Fibroblast of lung (primary cell): ENCODE measurements around the gene TAS2R1. TPM values are rescaled to one million over a fixed set of nuclear protein-coding genes. Genes with fewer than 3 reads are reported as not detected.

Experiments used
- DNase-seq, 2 donors: peaks; one replicate each; pipeline versions ENCODE4 v3.0.0 to v3.0.0-alpha.2; 2010; ENCODE audit warnings: low read depth in 2 of 2
- H2AFZ ChIP-seq: 2 replicates; pipeline ENCODE4 v1.5.1; 2012; ENCODE audit warnings: low read length, control low read depth, inconsistent platforms
- H3K27ac ChIP-seq: 2 replicates; pipeline ENCODE4 v1.5.1; 2011; ENCODE audit warnings: low read length, control low read depth; ENCODE audit not compliant: insufficient read depth
- H3K27me3 ChIP-seq: 2 replicates; pipeline ENCODE4 v1.5.1; 2011; ENCODE audit warnings: mild to moderate bottlenecking, low read length; ENCODE audit not compliant: control insufficient read depth, insufficient read depth
- H3K36me3 ChIP-seq: 2 replicates; pipeline ENCODE4 v1.5.1; 2011; ENCODE audit warnings: low read length; ENCODE audit not compliant: control insufficient read depth, insufficient read depth
- H3K4me1 ChIP-seq: 2 replicates; pipeline ENCODE4 v1.5.1; 2011; ENCODE audit warnings: low read length; ENCODE audit not compliant: control insufficient read depth, insufficient read depth; ENCODE audit errors: extremely low read depth
- H3K4me2 ChIP-seq: 2 replicates; pipeline ENCODE4 v1.5.1; 2011; ENCODE audit warnings: low read length, control low read depth; ENCODE audit not compliant: insufficient read depth; ENCODE audit errors: extremely low read depth
- H3K4me3 ChIP-seq, 4 experiments: fragments of 200-600 bp in 1 of 4; sonication (generic) in 1 of 4; replicated peaks in 1 of 4; 2 replicates each; pipeline ENCODE4 v1.5.1; 2011 to 2016; ENCODE audit warnings: low read length in 4 of 4, low read depth in 3 of 4, mild to moderate bottlenecking in 3 of 4, control low read depth in 2 of 4, inconsistent platforms in 1 of 4, mixed read lengths in 1 of 4; ENCODE audit not compliant: insufficient read depth in 1 of 4; ENCODE audit errors: control extremely low read depth in 1 of 4
- H3K79me2 ChIP-seq: 2 replicates; pipeline ENCODE4 v1.5.1; 2012; ENCODE audit warnings: mild to moderate bottlenecking, low read length, inconsistent platforms; ENCODE audit not compliant: control insufficient read depth, insufficient read depth
- H3K9ac ChIP-seq: 2 replicates; pipeline ENCODE4 v1.5.1; 2011; ENCODE audit warnings: mild to moderate bottlenecking, low read length, control low read depth; ENCODE audit not compliant: insufficient read depth
- H3K9me3 ChIP-seq: 2 replicates; pipeline ENCODE4 v1.5.1; 2012; ENCODE audit warnings: low read depth, low read length; ENCODE audit not compliant: control insufficient read depth, insufficient read depth
- H4K20me1 ChIP-seq: 2 replicates; pipeline ENCODE4 v1.5.1; 2011; ENCODE audit warnings: low read length; ENCODE audit not compliant: control insufficient read depth, insufficient read depth; ENCODE audit errors: extremely low read depth
- CTCF ChIP-seq, 2 donors: IDR thresholded peaks in 1 of 2; conservative IDR thresholded peaks in 1 of 2; 1 replicate in 1 of 2; 2 replicates in 1 of 2; pipeline ENCODE4 v1.5.1; 2011 to 2012; ENCODE audit warnings: low read length in 2 of 2, control low read depth in 1 of 2, inconsistent platforms in 1 of 2, low read depth in 1 of 2, mild to moderate bottlenecking in 1 of 2
- EZH2 ChIP-seq: IDR thresholded peaks from 2 replicates; pipeline ENCODE4 v1.5.1; 2012; ENCODE audit warnings: low read length, control low read depth, mild to moderate bottlenecking; ENCODE audit errors: missing control alignments
- polyA plus RNA-seq, 2 donors: library from polyadenylated mRNA; depleted of rRNA in 1 of 2; stranded (reverse) in 1 of 2; unstranded in 1 of 2; fragments of >200 nt; gene quantifications; 2 replicates each; pipeline ENCODE4 v1.2.1, GENCODE V29; 2011 to 2012; ENCODE audit warnings: missing spikeins in 1 of 2
- total RNA-seq: library from RNA; depleted of rRNA; stranded (reverse); fragments of >200 nt; gene quantifications from 2 replicates; pipeline ENCODE4 v1.2.1, GENCODE V29; 2014

The TAS2R1 gene
- total and polyA plus RNA-seq, 2 donors (not counting 1 experiment from before 2014, with no cell fraction given): 0.18 TPM; not detected in 1

DNA sequence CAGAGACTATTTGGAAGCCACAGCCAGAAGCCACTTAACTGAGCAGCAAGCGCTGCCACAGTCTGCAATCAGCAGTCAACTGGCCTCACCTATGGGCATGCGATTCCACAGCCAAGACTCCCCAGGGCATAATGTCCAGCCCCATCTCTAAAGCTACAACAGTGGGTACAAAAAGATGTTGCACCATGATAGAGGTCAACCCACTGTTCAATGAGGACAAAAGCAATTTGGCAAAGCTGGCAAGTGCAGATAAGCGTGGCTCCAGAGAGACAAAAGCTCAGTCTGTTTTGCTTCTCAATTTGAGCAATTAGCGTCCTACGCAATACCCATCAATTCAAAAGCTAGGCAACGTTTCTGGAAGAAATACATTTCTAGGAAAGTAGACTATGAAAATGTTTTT is 3.2 kb downstream of the TAS2R1 start:
- no peak overlapping the region for H2AFZ ChIP-seq
- no peak for TF ChIP-seq CTCF (conservative IDR thresholded peaks at IDR 0.05 in 1 of 2, IDR thresholded peaks at IDR 0.05 in 1 of 2; ENCODE audit: low read depth in 1 of 2, low read length in 2 of 2)
- no peak for TF ChIP-seq EZH2
- no peaks in the 10 kb centered on the region for H3K79me2 ChIP-seq
- H3K27me3 ChIP-seq: no peaks in the 10 kb centered on the region
- no peak overlapping the region for H3K9ac ChIP-seq
- no peak overlapping the region for H3K4me3 ChIP-seq
- no peaks in the 10 kb centered on the region for H3K9me3 ChIP-seq
- H3K36me3 ChIP-seq: no peaks in the 10 kb centered on the region
- H3K4me2 ChIP-seq: no peak overlapping the region
- H4K20me1 ChIP-seq: no peaks in the 10 kb centered on the region
- H3K27ac ChIP-seq: no peak overlapping the region
- peaks cover 13% of the 10 kb centered on the region for H3K4me1 ChIP-seq
- DNase-seq: no peak

- no peaks in the 10 kb centered on the region for H3K36me3 ChIP-seq
- no peak overlapping the region for H3K4me3 ChIP-seq
- H3K27me3 ChIP-seq: no peaks in the 10 kb centered on the region
- H3K4me2 ChIP-seq: no peak overlapping the region
- TF ChIP-seq EZH2: no peak
- TF ChIP-seq CTCF (conservative IDR thresholded peaks at IDR 0.05 in 1 of 2, IDR thresholded peaks at IDR 0.05 in 1 of 2; ENCODE audit: low read depth in 1 of 2, low read length in 2 of 2): no peak
- DNase-seq: no peak
- no peaks in the 10 kb centered on the region for H4K20me1 ChIP-seq
- H3K9ac ChIP-seq: no peak overlapping the region
- H3K9me3 ChIP-seq: no peaks in the 10 kb centered on the region
- no peak overlapping the region for H2AFZ ChIP-seq
- no peaks in the 10 kb centered on the region for H3K79me2 ChIP-seq
- H3K27ac ChIP-seq: no peak overlapping the region
- H3K4me1 ChIP-seq: peaks cover 14% of the 10 kb centered on the region
These were observed 4.4 kb downstream of the TAS2R1 start for GRCh38 chr5:9625731-9626130.

DNA sequence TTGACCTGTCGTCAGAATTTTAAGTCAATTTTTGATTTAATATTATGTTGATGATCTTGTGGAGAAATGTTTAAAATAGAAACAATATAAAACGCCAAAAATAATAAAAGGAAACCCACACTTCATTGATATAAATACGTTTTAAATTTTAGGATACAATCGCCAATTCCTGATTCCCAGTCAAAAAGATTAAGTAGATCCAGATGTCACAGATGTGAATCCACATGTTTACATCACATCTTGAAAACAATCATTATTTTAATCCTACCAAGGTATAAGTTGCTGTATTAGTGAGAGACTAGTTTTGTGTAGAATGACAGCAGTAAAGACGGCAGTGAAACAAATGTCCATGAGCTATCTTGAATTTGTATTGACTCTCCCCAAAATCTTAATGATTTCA is 4.9 kb downstream of the TAS2R1 start:
- H3K27me3 ChIP-seq: no peaks in the 10 kb centered on the region

More for the DNA sequence above, 4.9 kb downstream of the TAS2R1 start:
- no peak overlapping the region for H3K4me3 ChIP-seq
- no peak overlapping the region for H3K4me2 ChIP-seq
- H3K9ac ChIP-seq: no peak overlapping the region
- no peaks in the 10 kb centered on the region for H3K79me2 ChIP-seq
- H2AFZ ChIP-seq: no peak overlapping the region
- H3K9me3 ChIP-seq: no peaks in the 10 kb centered on the region
- H4K20me1 ChIP-seq: no peaks in the 10 kb centered on the region
- H3K4me1 ChIP-seq: peaks cover 14% of the 10 kb centered on the region
- TF ChIP-seq EZH2 (no peak), CTCF (conservative IDR thresholded peaks at IDR 0.05 in 1 of 2, IDR thresholded peaks at IDR 0.05 in 1 of 2; ENCODE audit: low read depth in 1 of 2, low read length in 2 of 2) (no peak)
- H3K36me3 ChIP-seq: no peaks in the 10 kb centered on the region
- DNase-seq: no peak
- no peak overlapping the region for H3K27ac ChIP-seq
